ENCODE measurements around the gene LHFPL2. TPM values are rescaled to one million over a fixed set of nuclear protein-coding genes. Genes with fewer than 3 reads are reported as not detected.

LHFPL2 gene
- total and polyA plus RNA-seq, 12 donors = 2.4 to 14.9 (median 5.1) TPM

DNA sequence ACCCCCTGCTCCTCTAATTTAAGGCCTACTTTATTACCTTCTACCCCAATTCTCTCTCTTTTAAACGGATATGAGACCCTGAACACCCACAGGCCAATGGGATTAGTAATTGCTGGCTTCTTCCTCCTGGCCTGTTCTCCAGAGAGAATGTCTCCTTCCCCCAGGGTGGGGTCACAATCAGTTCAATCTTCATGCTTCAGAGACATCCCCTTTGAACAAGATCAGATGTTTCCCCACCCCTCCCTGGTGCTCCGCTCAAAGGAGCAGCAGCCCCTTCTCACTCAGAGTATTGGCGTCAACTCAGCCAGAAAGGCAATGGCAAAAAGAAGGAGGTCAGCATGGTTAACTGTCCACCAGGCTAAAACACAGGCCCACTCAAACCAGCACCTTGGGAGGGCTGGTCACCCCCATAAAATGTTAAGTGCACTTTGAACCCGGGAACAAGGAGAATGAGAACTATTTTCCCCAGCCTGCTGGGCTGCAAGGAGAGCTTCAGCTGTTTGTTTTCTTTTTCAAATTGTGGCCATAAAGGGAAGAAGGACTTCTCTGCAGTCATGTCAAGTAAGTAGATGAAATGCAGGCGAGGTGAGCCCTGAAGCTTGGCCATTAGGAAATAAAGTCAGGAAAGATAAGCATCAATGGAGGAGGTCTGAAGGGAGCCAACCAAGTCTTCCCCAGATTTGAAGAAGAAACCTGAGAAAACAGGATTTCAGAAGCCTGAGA lies 20.1 kb downstream of the LHFPL2 start:
- peaks cover 0 to 57% (median 26%) of the 10 kb centered on the region in 9 donors for H3K4me1 ChIP-seq
- peaks cover 0 to 63% (median 11%) of the 10 kb centered on the region in 9 donors for H3K36me3 ChIP-seq
- H3K27ac ChIP-seq = no peak overlapping the region
- H3K27me3 ChIP-seq = no peaks in the 10 kb centered on the region
- WGBS, 2 donors = 77 to 84% methylated on average over 5 of the region's 5 CpGs
- DNase-seq = no peak
- ATAC-seq = no peak
- no peak overlapping the region for H3K4me3 ChIP-seq
- no peaks in the 10 kb centered on the region for H3K9me3 ChIP-seq
- intact Hi-C loops (cut with DNase I) = no loop called here
- TF ChIP-seq, protein P1, sequence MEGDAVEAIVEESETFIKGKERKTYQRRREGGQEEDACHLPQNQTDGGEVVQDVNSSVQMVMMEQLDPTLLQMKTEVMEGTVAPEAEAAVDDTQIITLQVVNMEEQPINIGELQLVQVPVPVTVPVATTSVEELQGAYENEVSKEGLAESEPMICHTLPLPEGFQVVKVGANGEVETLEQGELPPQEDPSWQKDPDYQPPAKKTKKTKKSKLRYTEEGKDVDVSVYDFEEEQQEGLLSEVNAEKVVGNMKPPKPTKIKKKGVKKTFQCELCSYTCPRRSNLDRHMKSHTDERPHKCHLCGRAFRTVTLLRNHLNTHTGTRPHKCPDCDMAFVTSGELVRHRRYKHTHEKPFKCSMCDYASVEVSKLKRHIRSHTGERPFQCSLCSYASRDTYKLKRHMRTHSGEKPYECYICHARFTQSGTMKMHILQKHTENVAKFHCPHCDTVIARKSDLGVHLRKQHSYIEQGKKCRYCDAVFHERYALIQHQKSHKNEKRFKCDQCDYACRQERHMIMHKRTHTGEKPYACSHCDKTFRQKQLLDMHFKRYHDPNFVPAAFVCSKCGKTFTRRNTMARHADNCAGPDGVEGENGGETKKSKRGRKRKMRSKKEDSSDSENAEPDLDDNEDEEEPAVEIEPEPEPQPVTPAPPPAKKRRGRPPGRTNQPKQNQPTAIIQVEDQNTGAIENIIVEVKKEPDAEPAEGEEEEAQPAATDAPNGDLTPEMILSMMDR (IDR thresholded peaks at IDR 0.05) = no peak

DNA sequence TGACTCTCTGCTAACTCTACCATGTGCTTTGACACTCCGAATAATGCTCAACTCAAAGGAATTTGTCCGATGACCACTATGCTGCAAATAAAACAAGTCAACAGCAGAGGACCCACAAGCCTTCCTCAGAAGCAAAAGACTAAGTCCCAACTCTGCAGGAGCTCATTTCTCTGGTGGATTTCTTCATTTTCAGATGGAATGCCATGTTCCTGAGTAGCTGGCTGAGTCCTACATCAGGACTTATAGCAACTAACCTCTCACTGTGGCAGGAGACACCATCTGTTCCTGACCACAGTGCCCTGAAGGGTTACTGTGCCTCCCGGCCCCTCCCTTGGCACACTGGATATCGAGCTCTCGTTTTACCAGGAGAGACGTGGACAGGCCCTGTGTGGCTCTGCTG lies 20.8 kb downstream of the LHFPL2 start:
- ATAC-seq (no peak), DNase-seq (no peak)
- Histone ChIP-seq H3K36me3 (peaks cover 0 to 56% (median 11%) of the 10 kb centered on the region in 9 donors), H3K27me3 (no peaks in the 10 kb centered on the region), H3K27ac (no peak overlapping the region), H3K4me3 (no peak overlapping the region), H3K9me3 (no peaks in the 10 kb centered on the region), H3K4me1 (peaks cover 0 to 57% (median 26%) of the 10 kb centered on the region in 9 donors)
- WGBS, 2 donors = 85 to 88% methylated on average over 6 of the region's 6 CpGs
- TF ChIP-seq, protein P1 (IDR thresholded peaks at IDR 0.05) = no peak
- intact Hi-C loops (cut with DNase I) = no loop called here

DNA sequence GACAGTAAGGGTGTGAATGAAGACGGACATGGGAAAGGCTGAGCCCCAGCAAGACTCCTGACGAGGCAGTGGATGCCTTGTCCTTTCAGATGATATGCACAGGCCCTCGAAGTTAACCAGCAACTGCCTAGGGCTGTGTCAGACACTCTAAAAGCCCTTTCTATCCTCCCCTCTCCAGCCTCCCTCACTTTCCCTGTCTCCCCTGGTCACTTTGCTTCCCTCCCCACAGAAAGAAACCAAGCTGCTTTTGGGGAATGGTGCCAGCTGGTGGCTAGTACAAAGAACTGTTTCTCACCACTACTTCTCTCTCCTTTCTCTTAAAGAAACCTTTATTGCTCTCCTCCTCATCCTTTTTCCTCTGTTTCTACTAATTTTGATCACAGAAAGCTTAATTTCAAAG lies 21.4 kb downstream of the LHFPL2 start:
- Histone ChIP-seq H3K27me3 (no peaks in the 10 kb centered on the region), H3K4me1 (peaks cover 0 to 57% (median 26%) of the 10 kb centered on the region in 9 donors), H3K36me3 (peaks cover 0 to 51% (median 11%) of the 10 kb centered on the region in 9 donors), H3K4me3 (no peak overlapping the region), H3K9me3 (no peaks in the 10 kb centered on the region), H3K27ac (no peak overlapping the region)
- WGBS, 2 donors = 83 to 85% methylated on average over 3 of the region's 3 CpGs
- TF ChIP-seq, protein P1 (IDR thresholded peaks at IDR 0.05) = peak in 7 of 9 donors; percentile 10 to 46 (median 28)
- ATAC-seq (no peak), DNase-seq (no peak)
- intact Hi-C loops (cut with DNase I) = no loop called here

DNA sequence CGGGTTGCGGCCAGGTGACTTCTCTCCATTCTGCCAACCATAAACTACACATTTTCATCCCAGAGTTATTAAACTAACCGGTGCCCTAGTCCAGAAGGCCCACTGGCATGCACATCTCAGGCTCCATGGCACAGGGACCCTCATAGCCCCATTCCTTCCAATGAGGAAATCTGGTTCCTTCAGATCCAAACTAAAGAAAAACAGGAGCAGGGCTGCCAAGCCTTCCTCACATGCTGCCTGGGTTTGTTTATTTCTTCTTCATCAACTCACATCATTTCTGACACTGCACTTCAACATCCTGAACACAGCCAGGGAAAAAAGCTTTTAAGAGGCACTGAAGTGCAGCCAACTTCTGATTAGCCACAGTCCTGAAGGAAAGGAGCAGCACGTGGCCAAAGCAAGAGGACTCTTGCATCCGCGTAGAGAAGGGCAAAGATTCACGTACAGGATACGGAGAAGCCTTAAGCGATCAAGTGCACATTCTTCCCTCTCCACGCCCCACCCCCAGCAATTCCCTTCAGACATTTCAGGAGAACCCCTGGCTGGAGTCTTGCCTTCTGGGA lies 22.5 kb downstream of the LHFPL2 start:
- no peak for DNase-seq
- no peak overlapping the region for H3K27ac ChIP-seq

More for the DNA sequence above, 22.5 kb downstream of the LHFPL2 start:
- Histone ChIP-seq H3K27me3 (no peaks in the 10 kb centered on the region), H3K36me3 (peaks cover 0 to 42% (median 6%) of the 10 kb centered on the region in 9 donors), H3K4me3 (no peak overlapping the region), H3K9me3 (no peaks in the 10 kb centered on the region), H3K4me1 (peaks cover 0 to 57% (median 26%) of the 10 kb centered on the region in 9 donors)
- 49 to 62% methylated on average over 10 of the region's 10 CpGs for WGBS, 2 donors
- intact Hi-C loops (cut with DNase I) = no loop called here
- TF ChIP-seq, protein P1 (IDR thresholded peaks at IDR 0.05) = no peak
- peak in 3 of 8 donors; percentile 13 to 35 (median 32) for ATAC-seq
